A549 (cell line): ENCODE results near the gene CHIT1. TPM values are rescaled to one million over a fixed set of nuclear protein-coding genes. Genes with fewer than 3 reads are reported as not detected.

Experiments
- ATAC-seq, 2 experiments: fragments of 200-7000 bp in 1 of 2; fragments of >200 bp in 1 of 2; cut with Nextera tagmentation in 1 of 2; cut with Tn5 transposase in 1 of 2; 3 replicates each; pipeline versions ENCODE4 v1.8.0 to v1.9.1; 2018 to 2020; ENCODE audit warnings: mild to moderate bottlenecking in 1 of 2, moderate library complexity in 1 of 2
- CTCF ChIA-PET: fragments of 300-600 bp; sonication (Branson Sonifier 250); formaldehyde crosslinking; extraction: SDS; loops from one replicate; lab custom pipeline; 2021; ENCODE audit warnings: antibody characterized with exemption, inconsistent platforms; lab: Yijun Ruan, JAX
- POLR2A ChIA-PET: fragments of 350-600 bp; formaldehyde crosslinking; extraction: SDS; loops from one replicate; lab custom pipeline; 2021; ENCODE audit warnings: antibody characterized with exemption, inconsistent platforms; lab: Yijun Ruan, JAX
- DNase-seq, 2 experiments: peaks; one replicate each; pipeline versions ENCODE4 v3.0.0 to v3.0.0-alpha.2; 2011 to 2016; ENCODE audit warnings: low read depth in 1 of 2, low spot score in 1 of 2
- FAIRE-seq: peaks from 2 replicates; lab custom pipeline; 2011; peaks lifted over from hg19 to GRCh38; lab: Jason Lieb, UNC
- H3K27ac ChIP-seq, 2 experiments: fragments of >200 bp; sonication (Bioruptor Twin); formaldehyde crosslinking; 3 replicates each; pipeline ENCODE4 v1.5.1; 2016 to 2017
- H3K4me1 ChIP-seq: fragments of >200 bp; sonication (Bioruptor Twin); formaldehyde crosslinking; 3 replicates; pipeline ENCODE4 v1.6.1; 2016
- H3K4me2 ChIP-seq: fragments of >200 bp; sonication (Bioruptor Twin); formaldehyde crosslinking; 3 replicates; pipeline ENCODE4 v1.6.1; 2016
- H3K4me3 ChIP-seq: fragments of >200 bp; sonication (Bioruptor Twin); formaldehyde crosslinking; 3 replicates; pipeline ENCODE4 v1.5.1; 2016
- H3K9me3 ChIP-seq: fragments of >200 bp; sonication (Bioruptor Twin); formaldehyde crosslinking; 3 replicates; pipeline ENCODE4 v1.6.1; 2016
- CBX8 ChIP-seq: fragments of 200-600 bp; sonication (generic); IDR thresholded peaks from 2 replicates; pipeline ENCODE4 v1.6.1; 2016
- E2F6 ChIP-seq: IDR thresholded peaks from 2 replicates; pipeline ENCODE4 v1.6.1; 2012; ENCODE audit warnings: low read depth, borderline replicate concordance
- EHMT2 ChIP-seq: fragments of 200-600 bp; sonication (generic); IDR thresholded peaks from 2 replicates; pipeline ENCODE4 v1.6.1; 2016; ENCODE audit warnings: antibody characterized with exemption, low read depth, mild to moderate bottlenecking, moderate library complexity
- FOSB ChIP-seq: fragments of 250-450 bp; sonication (Bioruptor Pico); IDR thresholded peaks from 2 replicates; pipeline ENCODE4 v1.5.0; 2020; ENCODE audit warnings: mild to moderate bottlenecking, moderate library complexity
- FOSL2 ChIP-seq, 2 experiments: fragments of 450-650 bp in 1 of 2; fragments of >200 bp in 1 of 2; sonication (Bioruptor Twin) in 1 of 2; formaldehyde crosslinking; IDR thresholded peaks; 2 replicates each; pipeline versions ENCODE4 v1.5.0 to v1.6.1; 2016 to 2020; ENCODE audit warnings: mild to moderate bottlenecking in 1 of 2, moderate library complexity in 1 of 2
- FOXS1 ChIP-seq: fragments of 250-450 bp; sonication (Bioruptor Pico); IDR thresholded peaks from 2 replicates; pipeline ENCODE4 v1.5.0; 2020; ENCODE audit warnings: mild to moderate bottlenecking, moderate library complexity
- HOXB13 ChIP-seq: fragments of 250-450 bp; sonication (Bioruptor Pico); IDR thresholded peaks from 2 replicates; pipeline ENCODE4 v1.5.0; 2020; ENCODE audit warnings: low read depth, mild to moderate bottlenecking, moderate library complexity
- KDM1A ChIP-seq: fragments of 200-600 bp; sonication (generic); IDR thresholded peaks from 2 replicates; pipeline ENCODE4 v1.6.1; 2016; ENCODE audit warnings: low read depth, mild to moderate bottlenecking
- MAZ ChIP-seq: fragments of 150-350 bp; IDR thresholded peaks from 2 replicates; pipeline ENCODE4 v1.6.1; 2014; ENCODE audit warnings: antibody characterized with exemption, low read depth, low read length, borderline replicate concordance
- NPAS2 ChIP-seq: fragments of 250-450 bp; sonication (Bioruptor Pico); IDR thresholded peaks from 2 replicates; pipeline ENCODE4 v1.8.0; 2022; ENCODE audit warnings: mild to moderate bottlenecking, moderate library complexity, borderline replicate concordance
- PHF8 ChIP-seq: fragments of 200-600 bp; sonication (generic); IDR thresholded peaks from 2 replicates; pipeline ENCODE4 v1.6.1; 2016; ENCODE audit warnings: low read depth, mild to moderate bottlenecking, antibody characterized with exemption, moderate library complexity, borderline replicate concordance
- POLR2A ChIP-seq: IDR thresholded peaks from 2 replicates; pipeline ENCODE4 v1.6.1; 2012; ENCODE audit warnings: mild to moderate bottlenecking, low read length
- RAD21 ChIP-seq, 2 experiments: fragments of >200 bp in 1 of 2; sonication (Bioruptor Twin) in 1 of 2; formaldehyde crosslinking in 1 of 2; IDR thresholded peaks in 1 of 2; conservative IDR thresholded peaks in 1 of 2; 2 replicates in 1 of 2; 3 replicates in 1 of 2; pipeline ENCODE4 v1.6.1; 2012 to 2018; ENCODE audit warnings: inconsistent platforms in 1 of 2
- RARB ChIP-seq: fragments of 250-450 bp; sonication (Bioruptor Pico); IDR thresholded peaks from 2 replicates; pipeline ENCODE4 v1.8.0; 2021; ENCODE audit warnings: mild to moderate bottlenecking, moderate library complexity
- REST ChIP-seq: fragments of 200-600 bp; sonication (generic); IDR thresholded peaks from 2 replicates; pipeline ENCODE4 v1.6.1; 2016; ENCODE audit warnings: antibody characterized with exemption, mild to moderate bottlenecking, moderate library complexity
- SREBF2 ChIP-seq: fragments of 450-650 bp; IDR thresholded peaks from 2 replicates; pipeline ENCODE4 v1.6.1; 2014; ENCODE audit warnings: mild to moderate bottlenecking, moderate library complexity
- TFCP2L1 ChIP-seq: fragments of 250-450 bp; sonication (Bioruptor Pico); IDR thresholded peaks from 2 replicates; pipeline ENCODE4 v1.5.0; 2021; ENCODE audit warnings: mild to moderate bottlenecking
- TP53 ChIP-seq: fragments of 250-450 bp; sonication (Bioruptor Pico); IDR thresholded peaks from 2 replicates; pipeline ENCODE4 v1.5.0; 2021; ENCODE audit warnings: mild to moderate bottlenecking, moderate library complexity
- ZNF302 ChIP-seq: fragments of 250-450 bp; sonication (Bioruptor Pico); IDR thresholded peaks from 2 replicates; pipeline ENCODE4 v1.9.0; 2021; ENCODE audit warnings: inconsistent platforms, mild to moderate bottlenecking, moderate library complexity
- WGBS: methylation state at CpG from one replicate; pipeline ENCODE4 v1.1.6; 2017; ENCODE audit errors: missing lambda C conversion rate; 5-methylcytosine and 5-hydroxymethylcytosine counted together
- polyA plus RNA-seq, 4 experiments: library from polyadenylated mRNA; depleted of rRNA in 3 of 4; stranded (reverse); fragments of >200 nt; fragmentation: RNase III in 1 of 4; extraction: RNeasy Plus Mini Kit Qiagen cat#74134 plus additional on column Dnase treatment in 1 of 4; gene quantifications; 2 replicates in 3 of 4; 3 replicates in 1 of 4; pipeline ENCODE4 v1.2.3, GENCODE V29; 2011 to 2017
- TF ChIP-seq, protein P1 (sequence below): fragments of 250-450 bp; sonication (Bioruptor Pico); IDR thresholded peaks from 2 replicates; pipeline ENCODE4 v1.5.0; 2020; ENCODE audit warnings: low read depth, mild to moderate bottlenecking, moderate library complexity
- TF ChIP-seq, protein P2 (sequence below): fragments of 450-650 bp; IDR thresholded peaks from 2 replicates; pipeline ENCODE4 v1.6.1; 2014; ENCODE audit warnings: antibody characterized with exemption

The CHIT1 gene
- polyA plus RNA-seq, 2 of the 4 experiments (the other 2 are of a cell fraction), result not detected

- ChIA-PET POLR2A (no interaction called here), CTCF (interaction anchor here (1.4 to 14.7 kb wide), 6 partner anchors 16 to 174 kb away, joined by 3 to 452 read pairs (median 6); partner anchors contain the start of gene PPFIA4)
- Histone ChIP-seq H3K4me1 (no peaks in the 10 kb centered on the region), H3K4me2 (no peak overlapping the region), H3K9me3 (no peaks in the 10 kb centered on the region), H3K27ac (no peak overlapping the region), H3K4me3 (no peak overlapping the region)
- WGBS, result 77% methylated on average over 3 of the region's 3 CpGs
- FAIRE-seq (no peak), DNase-seq (no peak), ATAC-seq (no peak)
- TF ChIP-seq RARB (CRISPR knock-in tag), result no peak
- no peak for TF ChIP-seq SREBF2
- no peak for TF ChIP-seq TFCP2L1 (CRISPR knock-in tag)
- TF ChIP-seq PHF8, result no peak
- no peak for TF ChIP-seq FOSB
- TF ChIP-seq CBX8, result no peak
- TF ChIP-seq ZNF302 (CRISPR knock-in tag), result no peak
- TF ChIP-seq HOXB13 (CRISPR knock-in tag), result no peak
- TF ChIP-seq FOXS1 (CRISPR knock-in tag), result no peak
- no peak for TF ChIP-seq TP53 (CRISPR knock-in tag)
- TF ChIP-seq E2F6, result no peak
- TF ChIP-seq, protein P1, sequence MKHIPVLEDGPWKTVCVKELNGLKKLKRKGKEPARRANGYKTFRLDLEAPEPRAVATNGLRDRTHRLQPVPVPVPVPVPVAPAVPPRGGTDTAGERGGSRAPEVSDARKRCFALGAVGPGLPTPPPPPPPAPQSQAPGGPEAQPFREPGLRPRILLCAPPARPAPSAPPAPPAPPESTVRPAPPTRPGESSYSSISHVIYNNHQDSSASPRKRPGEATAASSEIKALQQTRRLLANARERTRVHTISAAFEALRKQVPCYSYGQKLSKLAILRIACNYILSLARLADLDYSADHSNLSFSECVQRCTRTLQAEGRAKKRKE (CRISPR knock-in tag), result no peak
- no peak for TF ChIP-seq FOSL2 (IDR thresholded peaks at IDR 0.05)
- TF ChIP-seq FOSL2 (CRISPR knock-in tag; IDR thresholded peaks at IDR 0.05), result no peak
- TF ChIP-seq REST, result no peak
- TF ChIP-seq EHMT2, result no peak
- TF ChIP-seq NPAS2, result no peak
- TF ChIP-seq, protein P2, sequence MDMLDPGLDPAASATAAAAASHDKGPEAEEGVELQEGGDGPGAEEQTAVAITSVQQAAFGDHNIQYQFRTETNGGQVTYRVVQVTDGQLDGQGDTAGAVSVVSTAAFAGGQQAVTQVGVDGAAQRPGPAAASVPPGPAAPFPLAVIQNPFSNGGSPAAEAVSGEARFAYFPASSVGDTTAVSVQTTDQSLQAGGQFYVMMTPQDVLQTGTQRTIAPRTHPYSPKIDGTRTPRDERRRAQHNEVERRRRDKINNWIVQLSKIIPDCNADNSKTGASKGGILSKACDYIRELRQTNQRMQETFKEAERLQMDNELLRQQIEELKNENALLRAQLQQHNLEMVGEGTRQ, result no peak
- TF ChIP-seq MAZ, result no peak
- TF ChIP-seq POLR2A, result no peak
- TF ChIP-seq RAD21 (conservative IDR thresholded peaks at IDR 0.05 in 1 of 2, IDR thresholded peaks at IDR 0.05 in 1 of 2), result no peak
Measured at GRCh38 chr1:203211812-203212211, 17.7 kb downstream of the CHIT1 start.

DNA sequence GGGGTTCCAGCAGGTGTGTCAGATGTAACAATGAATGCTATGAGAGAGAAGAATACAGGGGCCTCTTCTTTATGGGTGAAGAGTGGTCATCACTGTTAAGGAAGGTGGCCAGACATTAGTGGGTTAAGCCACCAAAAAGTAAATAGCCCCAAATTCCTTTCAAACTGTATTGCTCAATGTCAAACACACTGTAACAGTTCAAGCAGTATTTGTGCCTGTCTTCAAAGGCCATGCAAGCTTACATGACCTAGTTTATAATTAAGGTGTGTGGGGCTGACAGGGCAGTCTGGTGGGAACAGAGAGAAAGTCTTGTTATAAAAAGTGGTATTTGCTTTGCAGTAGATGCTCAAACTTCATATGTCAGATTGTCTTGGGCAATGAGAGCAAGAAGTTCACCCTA lies 18.5 kb downstream of the CHIT1 start:
- Histone ChIP-seq H3K9me3 (no peaks in the 10 kb centered on the region), H3K4me3 (no peak overlapping the region), H3K4me2 (no peak overlapping the region), H3K27ac (no peak overlapping the region), H3K4me1 (no peaks in the 10 kb centered on the region)
- no peak for FAIRE-seq
- DNase-seq, result no peak
- no peak for ATAC-seq
- ChIA-PET POLR2A (no interaction called here), CTCF (interaction anchor here (0.8 to 14.7 kb wide), 6 partner anchors 10 to 173 kb away, joined by 3 to 452 read pairs (median 6); partner anchors contain the start of gene PPFIA4)
- TF ChIP-seq RAD21 (conservative IDR thresholded peaks at IDR 0.05 in 1 of 2, IDR thresholded peaks at IDR 0.05 in 1 of 2) (no peak), TFCP2L1 (CRISPR knock-in tag) (no peak), KDM1A (no peak)
